ENCODE results near the gene KIF17. TPM values are rescaled to one million over a fixed set of nuclear protein-coding genes. Genes with fewer than 3 reads are reported as not detected.
A peak's percentile ranks its signal among the peaks of the same experiment; 100 is the strongest.

KIF17 gene
- total RNA-seq, 1 donor from 2014 or later, result 2.4 TPM

DNA sequence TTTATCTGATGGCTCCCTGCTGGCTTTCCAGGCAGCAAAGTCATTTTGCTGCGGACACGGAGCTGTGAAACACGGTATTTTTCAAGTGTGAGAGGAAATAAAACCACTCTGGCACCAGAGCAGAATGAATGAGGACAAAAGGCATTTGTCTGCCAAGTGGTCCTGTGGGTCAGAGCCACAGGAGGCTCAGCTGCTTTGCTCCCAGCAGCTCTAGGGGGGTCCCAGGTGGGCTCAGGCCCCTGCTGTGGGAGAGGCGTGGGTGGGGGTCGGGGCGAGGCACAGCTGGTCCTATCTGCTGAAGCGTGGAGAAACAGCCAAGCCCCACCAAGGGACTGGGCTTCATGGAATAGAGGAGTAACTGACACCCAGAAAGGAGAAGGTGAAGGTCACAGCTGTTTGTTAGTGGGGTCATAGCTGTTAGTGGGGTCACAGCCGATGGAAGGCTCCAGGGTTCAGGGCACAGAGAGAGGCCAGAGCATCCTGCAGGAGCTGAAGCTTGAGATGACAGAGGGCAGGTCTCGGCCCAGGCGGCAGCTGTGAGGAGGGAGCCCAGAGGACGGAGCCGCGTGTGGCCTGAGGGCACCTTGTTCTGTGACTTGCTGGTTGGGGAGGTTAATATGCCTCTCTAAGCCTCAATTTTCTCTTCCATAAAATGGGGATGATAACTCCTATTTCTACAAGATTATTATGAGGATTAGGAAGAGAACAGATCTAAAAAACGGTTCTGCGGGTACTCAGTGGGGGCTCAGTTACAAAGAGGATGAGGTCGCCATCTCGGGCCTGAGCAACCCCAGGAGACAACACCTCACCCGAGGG, 7.1 kb downstream of the KIF17 start:
- no peak for DNase-seq

DNA sequence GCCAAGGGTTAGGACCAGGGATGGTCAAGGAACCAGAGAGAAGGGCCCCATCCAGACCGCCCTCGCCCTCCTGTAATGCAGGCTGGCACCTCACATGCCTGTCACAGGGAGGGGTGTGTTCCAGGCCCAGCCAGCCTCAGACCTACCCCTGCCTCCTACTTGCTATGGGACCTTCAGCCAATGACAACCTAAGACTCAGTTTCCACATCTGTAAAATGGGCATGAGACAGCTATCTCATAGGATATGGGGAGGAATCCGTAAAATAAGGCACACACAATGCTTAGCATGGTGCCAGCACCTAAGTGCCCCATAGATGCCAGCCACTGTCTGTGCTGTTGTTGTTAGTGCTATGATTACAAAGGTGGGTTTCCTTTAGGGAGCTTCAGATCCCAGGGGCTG, 7.9 kb downstream of the KIF17 start:
- no peak for DNase-seq

DNA sequence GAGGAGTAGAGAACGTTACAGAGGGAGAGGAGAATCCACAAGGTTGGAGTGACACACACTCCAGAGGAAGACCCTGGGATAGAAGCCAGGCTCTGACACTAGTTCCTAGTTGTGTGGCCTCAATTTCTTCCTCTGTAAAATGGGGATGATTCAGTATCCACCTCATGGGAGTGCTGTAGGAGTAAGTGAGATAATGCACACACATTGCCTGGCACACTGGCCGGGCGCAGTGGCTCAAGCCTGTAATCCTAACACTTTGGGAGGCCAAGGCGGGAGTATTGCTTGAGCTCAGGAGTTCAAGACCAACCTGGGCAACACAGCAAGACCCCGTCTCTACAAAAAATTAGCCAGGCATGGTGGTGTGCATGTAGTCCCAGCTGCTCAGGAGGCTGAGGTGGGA, 8.9 kb downstream of the KIF17 start:
- no peak for DNase-seq

DNA sequence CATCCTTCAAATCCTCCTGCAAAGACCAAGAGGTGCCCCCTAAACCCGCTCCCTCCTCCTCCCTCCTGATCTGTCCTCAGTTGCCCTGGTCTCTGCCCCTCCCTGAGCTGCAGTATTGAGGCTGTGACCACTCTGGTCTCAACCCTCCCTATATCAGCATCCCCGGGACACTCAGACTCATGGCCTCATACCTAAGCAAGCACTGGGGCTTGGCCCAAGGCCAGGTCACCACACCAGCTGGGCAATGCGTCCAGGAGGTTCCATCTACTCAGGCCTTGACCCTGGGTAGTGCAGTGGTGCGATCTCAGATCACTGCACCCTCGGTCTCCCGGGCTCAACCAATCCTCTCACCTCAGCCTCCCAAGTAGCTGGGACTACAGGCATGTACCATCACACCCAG, 9.8 kb downstream of the KIF17 start:
- DNase-seq, result no peak

DNA sequence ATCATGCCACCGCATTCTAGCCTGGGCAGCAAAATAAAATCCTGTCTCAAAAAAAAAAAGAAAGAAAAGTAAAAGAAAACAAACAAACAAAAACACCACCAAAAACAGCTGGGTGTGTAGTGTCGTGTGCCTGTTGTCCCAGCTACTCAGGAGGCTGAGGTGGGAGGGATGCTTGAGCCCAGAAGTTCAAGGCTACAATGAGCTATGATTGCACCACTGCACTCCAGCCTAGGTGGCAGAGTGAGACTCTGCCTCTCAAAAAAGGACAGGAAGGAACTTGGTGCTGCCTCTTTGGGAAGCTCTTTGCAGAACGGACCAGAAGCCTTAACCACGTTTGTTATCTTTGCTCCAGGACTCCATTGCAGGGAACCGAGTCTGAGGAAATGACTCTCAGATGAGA, 11.0 kb downstream of the KIF17 start:
- DNase-seq, result no peak

DNA sequence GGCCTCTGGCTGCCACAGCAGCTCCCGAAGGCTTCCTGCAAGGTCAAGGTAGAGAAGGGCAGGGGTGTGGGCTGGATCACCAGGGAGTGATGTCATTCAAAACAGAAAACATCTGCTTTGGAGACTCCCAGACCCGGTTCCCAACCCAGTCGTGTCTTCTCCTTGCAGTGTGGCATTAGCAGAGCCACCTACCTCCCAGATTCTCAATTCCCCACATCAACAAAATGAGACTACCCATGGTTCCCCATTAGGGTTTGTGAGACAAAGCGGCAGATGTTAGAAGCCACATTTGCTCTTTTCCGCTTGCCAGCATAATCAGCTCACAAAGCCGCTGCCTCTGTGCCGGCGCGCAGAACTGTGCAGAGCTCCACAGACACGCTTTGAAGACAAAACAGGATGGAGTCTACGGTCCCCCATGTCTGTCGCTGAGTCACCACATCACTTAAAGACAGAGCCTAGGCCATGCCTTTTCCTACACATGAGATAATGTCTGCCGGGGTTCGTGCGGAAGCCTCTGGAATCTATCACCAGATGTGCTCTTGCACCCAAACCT, 12.5 kb downstream of the KIF17 start:
- no peak for DNase-seq

DNA sequence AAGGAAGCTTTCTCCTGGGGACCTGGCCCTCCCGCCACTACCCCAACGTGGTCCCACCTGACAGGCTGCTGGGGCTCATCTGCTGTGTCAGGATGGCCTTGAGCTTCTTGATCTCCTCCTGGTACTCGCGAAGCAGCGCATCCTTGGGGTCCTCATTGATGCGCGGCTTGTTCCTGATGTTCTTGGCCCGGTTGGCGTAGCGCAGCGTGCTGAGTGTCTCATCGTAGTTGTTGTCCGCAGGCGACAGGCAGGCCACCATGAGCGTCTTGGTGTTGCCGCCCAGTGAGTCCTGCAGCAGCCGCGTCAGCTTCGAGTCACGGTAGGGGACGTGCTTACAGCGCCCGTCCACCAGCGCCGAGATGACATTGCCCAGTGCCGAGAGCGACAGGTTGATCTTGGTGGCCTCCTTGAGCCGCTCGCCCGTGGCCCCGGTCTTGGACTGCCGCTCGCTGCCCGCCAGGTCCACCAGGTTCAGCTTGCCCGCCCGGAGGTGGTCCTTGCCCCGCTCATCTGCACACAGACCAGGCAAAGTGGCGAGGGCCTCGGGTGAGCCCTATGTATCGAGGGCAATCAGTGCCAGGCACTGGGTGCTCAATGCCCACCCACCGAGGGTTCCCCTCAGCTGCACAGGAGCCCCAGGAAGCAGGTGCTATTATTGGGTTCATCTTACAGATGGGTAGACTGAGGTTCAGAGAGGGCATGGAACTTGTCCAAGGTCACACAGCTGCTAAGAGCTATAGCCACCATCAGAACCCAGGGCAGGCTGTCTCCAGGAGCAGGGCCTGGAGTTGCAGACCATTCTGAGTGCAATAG, 13.2 kb downstream of the KIF17 start:
- DNase-seq, result no peak

DNA sequence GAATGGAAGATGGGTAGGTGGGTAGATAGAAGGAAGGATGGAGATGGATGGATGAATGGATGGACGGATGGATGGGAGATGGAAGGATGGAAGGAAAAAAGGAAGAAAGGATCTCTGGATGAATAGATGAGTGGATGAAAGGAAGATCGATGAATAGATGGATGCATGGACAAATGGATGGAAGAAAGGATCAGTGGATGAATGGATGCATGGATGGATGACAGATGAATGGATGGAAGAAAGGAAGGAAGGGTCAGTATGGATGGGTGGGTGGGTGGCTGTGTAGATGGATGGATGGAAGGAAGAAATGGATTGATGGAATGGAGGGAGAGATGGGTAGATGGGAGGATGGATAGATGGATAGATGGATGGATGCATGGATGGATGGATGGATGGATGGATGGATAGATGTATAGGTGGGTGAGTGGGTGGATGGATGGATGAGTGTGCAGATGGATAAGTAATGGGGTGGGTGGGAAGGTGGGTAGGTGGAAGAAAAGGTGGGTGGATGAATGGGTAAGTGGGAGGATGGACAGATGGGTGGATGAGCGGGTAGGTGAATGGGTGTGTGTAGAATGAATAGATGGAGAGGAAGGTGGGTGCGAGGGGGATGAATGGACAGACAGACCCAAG, 14.6 kb downstream of the KIF17 start:
- no peak for DNase-seq

DNA sequence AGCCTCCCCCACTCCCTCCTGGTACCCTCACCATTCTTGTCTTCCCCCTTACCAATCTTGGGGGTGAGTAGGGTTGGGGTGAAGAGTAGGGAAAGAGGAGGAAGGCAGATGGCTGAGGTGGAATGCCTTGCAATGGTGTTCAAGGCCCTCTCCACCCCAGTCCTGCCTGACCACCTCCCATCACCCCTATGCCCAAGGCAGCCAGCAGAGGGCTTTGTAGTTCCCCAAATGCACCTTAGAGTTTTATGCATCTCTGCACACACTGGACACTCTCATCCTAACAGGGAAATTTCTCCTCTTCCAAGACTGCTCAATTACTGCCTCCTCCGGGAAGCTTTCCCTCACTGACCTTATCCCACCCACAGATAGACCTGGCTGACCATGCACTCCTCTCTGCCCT, 15.4 kb downstream of the KIF17 start:
- no peak for DNase-seq

DNA sequence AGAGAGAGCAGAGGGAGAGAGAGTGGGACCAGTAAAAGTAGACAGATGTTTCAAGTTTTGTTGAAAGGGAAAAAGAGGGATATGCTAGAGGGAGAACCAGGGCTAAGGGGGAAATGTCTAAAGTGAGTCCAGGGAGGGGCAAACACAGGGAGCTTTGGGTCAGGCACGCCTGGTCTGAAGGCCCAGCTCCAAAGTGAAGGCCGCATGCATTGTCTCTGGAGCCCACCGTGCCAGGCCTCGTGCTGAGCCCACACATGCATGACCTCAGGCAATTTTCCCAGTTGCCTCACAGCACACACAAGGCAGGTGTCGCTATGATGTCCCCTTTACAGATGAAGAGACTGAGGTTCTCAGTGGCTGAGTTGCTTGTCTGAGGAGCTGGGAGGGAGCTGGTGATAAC, 16.0 kb downstream of the KIF17 start:
- DNase-seq, result no peak

DNA sequence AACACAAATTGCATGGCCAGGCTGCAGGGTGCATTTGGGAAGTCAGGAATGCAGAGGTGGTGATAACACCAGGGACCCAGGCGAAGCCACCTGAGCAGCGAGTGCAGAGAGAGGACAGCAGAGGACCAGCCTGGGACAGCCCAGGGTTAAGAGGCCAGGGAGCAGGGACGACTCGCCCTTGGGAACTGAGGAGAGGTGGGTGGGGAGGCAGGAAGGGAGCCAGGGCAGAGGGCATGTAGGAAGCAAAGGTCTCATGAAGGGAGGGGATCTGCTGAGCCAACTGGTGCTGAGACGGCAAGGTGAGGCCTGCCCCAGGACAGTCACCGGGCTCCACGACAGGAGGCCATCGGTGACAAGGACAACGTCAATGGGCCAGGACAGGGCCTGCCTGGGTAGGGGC, 16.4 kb downstream of the KIF17 start:
- DNase-seq, result no peak

DNA sequence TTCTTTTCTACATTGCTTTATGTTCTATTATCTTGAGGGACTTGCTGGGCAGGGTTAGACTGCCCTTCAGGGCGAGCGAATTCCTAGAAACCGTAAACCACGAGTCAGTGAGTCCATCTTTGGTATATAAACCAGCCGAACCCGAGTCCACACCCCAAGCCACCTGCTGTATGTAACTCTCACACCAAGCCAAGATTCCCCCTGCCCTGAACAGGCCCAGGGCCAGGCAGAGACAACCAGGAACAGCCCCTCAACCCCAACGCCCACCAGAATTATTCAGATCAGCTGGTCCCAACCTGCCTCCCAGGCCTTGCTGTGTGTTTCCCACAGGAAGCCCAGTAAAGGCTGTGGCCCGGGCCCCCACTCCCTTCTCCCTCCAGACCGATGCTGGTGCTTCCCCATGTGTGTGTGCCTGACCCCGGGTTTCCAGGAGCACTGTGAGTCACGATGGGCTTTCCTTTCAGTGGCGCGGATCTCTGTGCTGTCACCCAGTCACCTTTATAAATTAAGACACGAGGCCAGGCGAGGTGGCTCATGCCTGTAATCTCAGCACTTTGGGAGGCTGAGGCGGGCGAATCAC, 17.1 kb downstream of the KIF17 start:
- no peak for DNase-seq

DNA sequence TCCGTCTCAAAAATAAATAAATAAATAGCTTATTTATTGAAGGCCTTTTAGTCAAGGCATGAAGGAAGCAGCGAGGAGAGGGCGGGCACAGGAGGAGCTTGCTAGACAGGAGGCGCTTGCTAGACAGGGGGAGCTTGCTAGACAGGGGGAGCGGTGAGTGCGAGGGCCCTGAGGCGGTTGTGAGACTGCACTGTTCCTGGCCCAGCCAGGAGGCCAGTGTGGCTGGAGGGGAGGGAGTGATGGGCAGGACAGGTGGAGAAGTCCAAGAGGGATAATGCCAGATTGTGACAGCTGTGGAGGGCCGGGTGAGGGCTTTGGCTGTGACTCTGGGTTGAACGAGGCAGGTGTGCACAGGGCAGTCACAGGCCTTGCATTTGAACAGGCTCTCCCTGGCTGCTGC, 18.2 kb downstream of the KIF17 start:
- peak; percentile 84 for DNase-seq

DNA sequence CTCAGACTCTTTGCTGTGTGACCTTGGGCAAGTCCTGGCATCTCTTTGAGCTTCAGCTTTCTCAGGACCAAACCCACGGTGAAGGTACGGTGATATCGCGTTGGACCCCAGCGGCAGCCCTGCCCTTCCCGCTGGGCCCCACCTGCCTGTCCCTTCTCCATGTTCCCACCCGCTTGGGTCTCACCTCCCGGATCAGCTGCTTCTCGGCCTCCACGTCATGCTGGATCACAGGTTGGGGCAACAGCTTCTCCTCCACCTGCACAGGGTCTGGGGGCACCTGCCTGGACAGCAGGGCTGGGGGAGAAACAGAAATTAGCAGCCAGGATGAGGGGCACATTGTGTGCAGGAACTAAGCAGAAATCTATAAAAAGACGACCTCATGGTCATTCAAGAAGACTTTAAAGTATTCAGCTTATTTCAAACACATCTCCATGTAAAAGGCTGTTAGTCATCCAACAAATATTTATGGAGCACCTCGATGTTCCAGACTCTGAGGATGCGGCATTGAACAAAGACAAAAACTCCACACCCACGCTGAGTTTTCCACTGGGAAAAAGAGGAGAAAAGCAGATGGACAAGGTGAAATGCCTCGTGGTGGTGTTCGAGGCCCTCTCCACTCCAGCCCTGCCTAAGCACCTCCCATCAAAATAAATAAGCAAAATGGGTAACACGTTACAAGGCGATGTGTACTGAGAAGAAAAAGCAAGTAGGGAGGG, 19.5 kb downstream of the KIF17 start:
- no peak for DNase-seq

DNA sequence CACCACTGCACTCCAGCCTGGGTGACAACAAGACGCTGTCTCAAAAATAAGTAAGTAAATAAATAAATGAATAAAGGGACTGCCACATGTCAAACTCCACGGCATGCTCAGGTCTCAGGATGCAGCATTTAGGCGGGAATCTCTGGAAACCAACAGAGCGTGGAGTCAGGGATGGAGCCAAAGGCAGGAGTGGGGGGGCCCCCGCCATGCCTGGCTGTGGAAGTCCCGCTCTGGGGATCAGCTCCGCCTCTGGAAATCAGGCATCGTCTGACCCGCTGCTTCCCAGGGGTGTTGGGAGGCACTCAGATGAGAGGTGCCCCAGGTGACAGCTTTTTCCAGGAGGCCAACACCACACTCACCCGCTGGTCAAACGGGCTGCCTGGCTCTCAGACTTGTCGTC, 20.2 kb downstream of the KIF17 start:
- no peak for DNase-seq

DNA sequence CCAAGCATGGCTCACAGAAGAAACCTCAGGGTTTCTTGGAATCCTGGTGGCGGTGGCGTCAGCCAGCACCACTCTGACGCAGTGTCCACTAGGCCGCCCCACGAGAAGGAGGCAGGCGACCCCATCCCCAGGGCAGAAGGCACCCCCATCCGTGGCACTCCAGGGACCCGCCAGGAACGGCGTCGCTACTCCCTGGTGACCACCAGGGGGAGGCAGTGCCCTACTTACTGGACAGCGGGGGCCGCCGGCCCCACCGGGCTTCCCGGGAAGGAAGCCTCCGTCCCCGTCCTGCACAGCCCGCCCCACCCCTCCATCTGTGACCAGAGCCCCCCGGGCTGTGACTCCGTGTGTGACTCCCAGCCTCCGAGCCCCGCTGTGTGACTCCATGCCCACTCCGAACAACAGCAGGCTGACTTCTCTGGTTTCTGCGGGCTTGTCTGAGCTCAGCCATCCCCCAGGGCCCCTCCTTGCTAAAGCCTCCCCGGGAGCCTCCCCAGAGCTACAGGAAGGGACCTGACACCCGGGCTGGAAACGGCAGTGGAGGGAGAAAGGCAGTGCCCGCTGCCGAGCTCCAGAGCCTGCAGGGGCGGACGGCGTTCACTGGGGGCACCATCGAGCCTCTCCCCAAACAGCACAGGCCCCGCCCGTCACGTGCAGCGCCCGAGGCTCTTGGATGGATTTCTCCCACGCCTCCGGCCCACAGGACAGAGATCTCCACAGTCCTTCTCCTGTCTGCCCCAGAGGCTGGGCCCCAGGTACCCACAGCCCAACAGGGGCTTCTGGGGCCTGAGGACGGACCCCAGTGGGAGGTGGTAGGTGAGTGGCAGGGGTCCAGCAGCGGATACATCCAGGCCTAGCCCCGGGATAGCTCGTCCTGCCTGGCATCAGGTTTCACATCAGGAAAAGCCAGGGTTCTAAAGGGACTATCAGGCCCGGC, 21.1 kb downstream of the KIF17 start:
- DNase-seq, result peak; percentile 93

DNA sequence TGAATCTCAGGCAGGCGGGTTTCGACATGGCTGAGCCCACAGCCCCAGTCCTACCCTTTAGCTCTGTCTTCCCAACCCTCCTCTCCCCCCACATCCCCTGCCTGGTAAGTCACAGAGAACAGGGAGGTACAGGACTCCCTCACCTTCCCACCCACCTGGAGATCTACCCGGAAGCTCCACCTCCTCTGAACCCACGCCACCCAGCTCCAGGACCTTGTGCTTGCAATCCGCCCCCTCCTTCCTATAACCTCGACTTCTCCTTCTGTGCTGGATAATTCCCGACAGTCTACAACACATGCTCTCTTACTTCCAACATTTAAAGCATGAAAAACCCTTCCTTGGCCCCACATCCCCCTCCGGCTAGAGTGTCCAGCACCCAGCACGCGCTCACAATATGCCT, 22.3 kb downstream of the KIF17 start:
- no peak for DNase-seq

DNA sequence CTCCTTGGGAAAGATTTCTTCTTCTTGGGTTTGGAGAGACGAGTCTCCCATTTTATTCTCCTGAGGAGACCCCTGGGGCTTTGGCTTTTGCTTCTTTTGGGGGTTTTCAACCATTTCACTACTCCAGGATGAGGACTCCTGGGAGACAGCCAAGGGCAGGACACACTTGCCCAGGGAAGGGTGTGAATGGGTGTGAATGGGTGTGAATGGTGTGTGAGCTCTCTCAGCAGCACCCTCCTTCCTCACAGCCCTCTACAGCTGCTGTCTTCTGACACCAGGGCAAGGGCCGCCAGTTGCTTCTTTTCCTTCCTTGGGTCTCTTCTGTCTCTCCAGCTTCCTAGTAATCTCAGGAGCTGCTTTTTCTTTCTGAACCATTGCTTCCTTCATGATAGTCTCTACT, 24.2 kb downstream of the KIF17 start:
- DNase-seq, result no peak

DNA sequence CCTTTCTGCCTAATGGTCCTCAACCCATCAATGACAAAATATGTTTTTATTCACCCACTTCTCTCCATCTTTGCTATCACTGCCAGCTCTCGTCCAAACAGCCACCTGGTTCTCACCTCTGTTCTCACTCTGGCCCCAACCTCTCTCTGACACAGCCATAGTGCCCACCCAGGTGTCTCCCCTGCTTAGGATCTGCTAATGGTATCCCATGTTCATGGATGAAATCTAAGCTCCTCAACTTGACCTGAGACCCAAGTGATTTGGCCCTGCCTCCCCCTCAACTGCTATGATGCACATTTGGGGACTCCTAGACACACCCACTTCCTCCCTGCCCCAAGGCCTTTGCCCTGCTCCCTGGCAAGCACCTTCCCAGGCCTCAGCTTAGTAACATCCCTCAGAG, 25.9 kb downstream of the KIF17 start:
- DNase-seq, result no peak

DNA sequence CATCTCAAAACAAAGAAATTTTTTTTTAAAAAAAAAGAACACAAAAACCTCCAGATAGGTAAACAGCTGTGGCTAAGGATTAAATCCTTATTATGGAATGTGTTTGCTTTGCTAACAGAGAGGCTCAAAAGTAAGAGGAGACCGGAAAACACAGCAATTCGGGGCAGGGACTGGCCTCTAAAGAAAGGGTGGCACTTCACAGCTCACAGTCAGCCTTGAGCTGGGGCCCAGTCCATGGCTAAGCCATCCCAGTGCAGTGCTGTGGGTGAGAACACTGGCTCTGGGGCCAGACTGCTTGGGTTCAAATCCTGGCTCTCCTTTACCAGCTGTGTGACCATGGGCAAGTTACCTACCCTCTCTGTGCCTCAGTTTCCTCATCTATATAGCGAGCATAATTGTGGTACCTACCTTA, 28.2 kb downstream of the KIF17 start:
- DNase-seq, result no peak

Measured in tongue (tissue), 2 donors.